HG02798 (cell line): ENCODE data around the gene ZNF614.
"Not testable (repeated sequence)": the region's sequence is repeated elsewhere in the genome, so short reads cannot be mapped to it uniquely, and the experiment has no call there.

Experiments
- ATAC-seq: cut with Tn5 transposase; IDR thresholded peaks from one replicate; pipeline ENCODE4 v1.9.1; 2021; ENCODE audit warnings: mild to moderate bottlenecking; ENCODE audit not compliant: unreplicated experiment, poor library complexity

The ZNF614 gene

GRCh38 chr19:52028027-52028779 is at the start of gene ZNF614:
Gene ZNF614 (minus strand): TSS chr19:52028379. CDS start chr19:52025745, 2,634 bp downstream.
- peak; percentile 93 for ATAC-seq

- no peak for ATAC-seq
Observed at GRCh38 chr19:52070496-52070895, 42.3 kb upstream of the ZNF614 start.

- ATAC-seq: no peak
Observed at GRCh38 chr19:52069653-52070052, 41.5 kb upstream of the ZNF614 start.

- no peak for ATAC-seq
Observed at GRCh38 chr19:52066258-52066863, 38.2 kb upstream of the ZNF614 start.

- no peak for ATAC-seq
Observed at GRCh38 chr19:52065399-52065798, 37.2 kb upstream of the ZNF614 start.

- ATAC-seq: not testable (repeated sequence)
Observed at GRCh38 chr19:52056480-52056879, 28.3 kb upstream of the ZNF614 start.

GRCh38 chr19:52051736-52052135 is 23.6 kb upstream of the ZNF614 start:
- ATAC-seq: not testable (repeated sequence)

GRCh38 chr19:52048555-52049501 is 20.6 kb upstream of the ZNF614 start, which contains the start of gene ZNF432:
Gene ZNF432 (minus strand): TSS chr19:52048838. CDS start chr19:52046868, 1,970 bp downstream.
- peak; percentile 94 for ATAC-seq

- no peak for ATAC-seq
Observed at GRCh38 chr19:52039169-52039568, 11.0 kb upstream of the ZNF614 start.

GRCh38 chr19:52034051-52034728 is 6.0 kb upstream of the ZNF614 start:
- no peak for ATAC-seq

GRCh38 chr19:52028780-52029123 is 573 bp upstream of the ZNF614 start:
- peak; percentile 16 for ATAC-seq

GRCh38 chr19:52026255-52026990 is 1.8 kb downstream of the ZNF614 start:
- not testable (repeated sequence) for ATAC-seq

DNA sequence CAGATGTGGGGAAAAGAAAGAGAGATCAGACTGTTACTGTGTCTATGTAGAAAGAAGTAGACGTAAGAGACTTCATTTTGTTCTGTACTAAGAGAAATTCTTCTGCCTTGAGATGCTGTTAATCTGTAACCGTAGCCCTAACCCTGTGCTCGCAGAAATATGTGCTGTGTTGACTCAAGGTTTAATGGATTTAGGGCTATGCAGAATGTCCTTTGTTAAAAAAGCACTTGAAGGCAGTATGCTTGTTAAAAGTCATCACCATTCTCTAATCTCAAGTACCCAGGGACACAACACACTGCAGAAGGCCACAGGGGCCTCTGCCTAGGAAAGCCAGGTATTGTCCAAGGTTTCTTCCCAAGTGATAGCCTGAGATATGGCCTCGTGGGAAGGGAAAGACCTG is 3.7 kb downstream of the ZNF614 start:
- not testable (repeated sequence) for ATAC-seq

DNA sequence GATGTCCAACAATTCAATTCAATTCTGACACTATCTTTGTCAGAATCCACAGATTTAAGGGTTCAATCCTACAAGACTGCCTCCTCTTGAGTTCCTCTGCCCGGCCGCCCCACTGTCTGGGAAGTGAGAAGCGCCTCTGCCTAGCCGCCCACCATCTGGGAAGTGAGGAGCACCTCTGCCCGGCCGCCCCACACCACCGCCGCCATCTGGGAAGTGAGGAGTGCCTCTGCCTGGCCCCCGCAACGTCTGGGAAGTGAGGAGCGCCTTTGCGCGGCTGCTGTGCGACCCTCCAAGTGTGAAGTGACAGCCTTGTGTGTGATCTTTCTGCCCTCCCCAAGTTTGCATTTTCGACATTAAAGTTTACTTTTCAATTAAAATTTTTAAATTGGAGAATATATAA is 6.0 kb downstream of the ZNF614 start:
- ATAC-seq: no peak

GRCh38 chr19:52020506-52020905 is 7.7 kb downstream of the ZNF614 start:
- no peak for ATAC-seq

GRCh38 chr19:52010674-52011073 is 17.5 kb downstream of the ZNF614 start:
- no peak for ATAC-seq

DNA sequence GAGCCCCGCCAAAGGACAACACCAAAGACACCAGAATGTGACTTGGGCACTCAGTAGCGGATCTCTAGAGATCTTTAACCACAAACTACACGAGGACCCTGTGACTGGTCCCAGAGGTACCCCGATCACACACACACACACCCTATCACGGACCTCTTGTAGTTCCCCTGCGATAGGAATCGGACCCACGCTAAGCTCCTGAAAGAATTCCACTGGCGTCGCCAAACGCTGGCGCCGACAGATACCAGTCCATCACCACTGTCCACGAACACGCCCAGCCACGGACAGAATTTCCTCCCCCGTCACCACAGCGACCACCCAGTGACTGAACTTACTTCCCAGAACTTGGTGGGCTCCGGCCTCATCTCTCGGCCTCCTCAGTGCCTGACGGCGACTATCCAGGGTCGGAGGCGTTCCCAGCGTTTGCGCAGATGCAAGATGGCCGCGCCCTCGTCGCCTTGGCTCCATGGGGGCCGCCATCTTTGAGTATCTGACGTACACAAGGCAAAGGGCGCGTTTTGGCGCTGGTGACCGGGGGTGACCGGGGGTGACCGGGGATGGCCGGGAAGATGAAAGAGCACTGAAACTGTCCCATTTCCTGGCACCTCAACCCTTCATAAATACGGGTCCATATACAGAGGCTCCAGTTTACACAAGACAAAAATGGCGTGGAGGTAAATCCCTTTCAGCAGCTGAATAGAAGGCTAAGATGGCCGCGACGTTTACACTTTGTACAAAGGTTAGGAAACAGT is 20.2 kb downstream of the ZNF614 start, which contains the start of gene ZNF615:
Gene ZNF615 (minus strand): TSS at position 406 of the 752 bp plus-strand sequence. CDS start 4,500 bp downstream, outside the sequence.
- peak; percentile 94 for ATAC-seq

DNA sequence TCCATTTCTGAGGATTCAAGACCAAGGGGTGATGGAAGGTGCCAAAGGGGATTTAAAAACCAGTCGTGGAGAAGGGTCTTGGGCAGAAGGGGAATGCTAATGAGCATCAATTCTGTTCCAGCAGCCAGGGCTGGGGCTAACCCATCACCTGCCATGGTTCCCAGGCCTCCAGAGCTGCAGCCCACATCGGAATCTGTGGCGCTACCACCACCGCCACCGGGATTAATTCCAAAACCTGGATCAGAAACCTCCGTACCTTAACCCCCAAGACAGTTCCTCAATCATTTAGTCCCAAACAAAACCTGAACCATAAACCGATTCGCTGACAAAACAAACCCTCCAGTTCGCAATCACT is 20.8 kb downstream of the ZNF614 start:
- ATAC-seq: no peak
